Measurements from ENCODE around the gene HK2. TPM values are rescaled to one million over a fixed set of nuclear protein-coding genes. Genes with fewer than 3 reads are reported as not detected.

HK2 gene
- polyA plus RNA-seq, 2 of the 4 experiments (the other 2 are of a cell fraction), result 0.37 to 1.2 TPM

DNA sequence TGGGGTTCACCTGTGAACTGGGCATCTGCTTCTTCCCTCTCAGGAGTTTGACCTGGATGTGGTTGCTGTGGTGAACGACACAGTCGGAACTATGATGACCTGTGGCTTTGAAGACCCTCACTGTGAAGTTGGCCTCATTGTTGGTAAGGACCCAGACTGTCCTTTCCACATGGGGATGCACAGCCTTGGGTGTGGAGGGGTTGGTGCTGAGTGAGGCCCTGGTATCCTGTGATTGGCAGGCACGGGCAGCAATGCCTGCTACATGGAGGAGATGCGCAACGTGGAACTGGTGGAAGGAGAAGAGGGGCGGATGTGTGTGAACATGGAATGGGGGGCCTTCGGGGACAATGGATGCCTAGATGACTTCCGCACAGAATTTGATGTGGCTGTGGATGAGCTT is 52.3 kb downstream of the HK2 start (continued):
- no peak for TF ChIP-seq GATA3 (IDR thresholded peaks at IDR 0.05; ENCODE audit: borderline replicate concordance)
- no peak for TF ChIP-seq MAZ (IDR thresholded peaks at IDR 0.05; ENCODE audit: borderline replicate concordance, low read depth, low read length)
- TF ChIP-seq EHF (CRISPR knock-in tag; IDR thresholded peaks at IDR 0.05), result no peak
- no peak for TF ChIP-seq MAX (IDR thresholded peaks at IDR 0.05)
- no peak for TF ChIP-seq NR3C1 (IDR thresholded peaks at IDR 0.05)
- no peak for TF ChIP-seq CEBPB (IDR thresholded peaks at IDR 0.05)
- TF ChIP-seq HDAC2 (IDR thresholded peaks at IDR 0.05), result no peak
- no peak for TF ChIP-seq JUN (IDR thresholded peaks at IDR 0.05)

- DNase-seq (ENCODE audit: low read depth in 1 of 2, low spot score in 1 of 2) (peak in 1 of 2 experiments; percentile 35), ATAC-seq (peak; percentile 42 to 71; a peak in 3 of 6 replicates), FAIRE-seq (no peak)
- ChIA-PET CTCF (interaction anchor here (0.9 to 7.2 kb wide), 6 partner anchors 12 to 211 kb away, joined by 3 to 70 read pairs (median 17); no protein-coding TSS in a partner anchor), POLR2A (no interaction called here)
- no peak overlapping the region for H3K27ac ChIP-seq
- WGBS (ENCODE audit: missing lambda C conversion rate), result 80% methylated on average over 4 of the region's 4 CpGs
- no peak overlapping the region for H3K4me2 ChIP-seq
- no peaks in the 10 kb centered on the region for H3K9me3 ChIP-seq
- H3K4me3 ChIP-seq, result no peak overlapping the region
- H3K4me1 ChIP-seq, result peaks cover 11% of the 10 kb centered on the region; the same call in 2 of the 3 replicates
- TF ChIP-seq, protein P1, sequence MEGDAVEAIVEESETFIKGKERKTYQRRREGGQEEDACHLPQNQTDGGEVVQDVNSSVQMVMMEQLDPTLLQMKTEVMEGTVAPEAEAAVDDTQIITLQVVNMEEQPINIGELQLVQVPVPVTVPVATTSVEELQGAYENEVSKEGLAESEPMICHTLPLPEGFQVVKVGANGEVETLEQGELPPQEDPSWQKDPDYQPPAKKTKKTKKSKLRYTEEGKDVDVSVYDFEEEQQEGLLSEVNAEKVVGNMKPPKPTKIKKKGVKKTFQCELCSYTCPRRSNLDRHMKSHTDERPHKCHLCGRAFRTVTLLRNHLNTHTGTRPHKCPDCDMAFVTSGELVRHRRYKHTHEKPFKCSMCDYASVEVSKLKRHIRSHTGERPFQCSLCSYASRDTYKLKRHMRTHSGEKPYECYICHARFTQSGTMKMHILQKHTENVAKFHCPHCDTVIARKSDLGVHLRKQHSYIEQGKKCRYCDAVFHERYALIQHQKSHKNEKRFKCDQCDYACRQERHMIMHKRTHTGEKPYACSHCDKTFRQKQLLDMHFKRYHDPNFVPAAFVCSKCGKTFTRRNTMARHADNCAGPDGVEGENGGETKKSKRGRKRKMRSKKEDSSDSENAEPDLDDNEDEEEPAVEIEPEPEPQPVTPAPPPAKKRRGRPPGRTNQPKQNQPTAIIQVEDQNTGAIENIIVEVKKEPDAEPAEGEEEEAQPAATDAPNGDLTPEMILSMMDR (IDR thresholded peaks at IDR 0.05), result peak; percentile 20; the same call in 1 of the 3 replicates
- TF ChIP-seq TFCP2L1 (CRISPR knock-in tag; IDR thresholded peaks at IDR 0.05), result no peak
- TF ChIP-seq RAD21 (conservative IDR thresholded peaks at IDR 0.05 in 1 of 2, IDR thresholded peaks at IDR 0.05 in 1 of 2), result peak; percentile 25 to 60; a peak in 3 of 5 replicates
These were observed 52.9 kb downstream of the HK2 start for GRCh38 chr2:74886811-74887210.

GRCh38 chr2:74887445-74887951 is 53.6 kb downstream of the HK2 start:
- POLR2A ChIA-PET, result no interaction called here
- no peaks in the 10 kb centered on the region for H3K9me3 ChIP-seq
- H3K4me3 ChIP-seq, result no peak overlapping the region
- peak overlapping the region; percentile 13; the same call in 1 of the 3 replicates for H3K4me2 ChIP-seq
- H3K27ac ChIP-seq, result no peak overlapping the region
- FAIRE-seq, result no peak
- WGBS (ENCODE audit: missing lambda C conversion rate), result 31% methylated on average over 7 of the region's 7 CpGs
- DNase-seq (ENCODE audit: low read depth in 1 of 2, low spot score in 1 of 2), result no peak
- no peak for TF ChIP-seq GATA3 (IDR thresholded peaks at IDR 0.05; ENCODE audit: borderline replicate concordance)
- TF ChIP-seq NFE2L2 (conservative IDR thresholded peaks at IDR 0.05; ENCODE audit: low read length), result no peak
- TF ChIP-seq FOSL2 (IDR thresholded peaks at IDR 0.05), result no peak
- no peak for TF ChIP-seq FOSL2 (CRISPR knock-in tag; IDR thresholded peaks at IDR 0.05)
- no peak for TF ChIP-seq REST (IDR thresholded peaks at IDR 0.05)
- no peak for TF ChIP-seq HMGXB4 (CRISPR knock-in tag; IDR thresholded peaks at IDR 0.05; ENCODE audit: borderline replicate concordance)
- no peak for TF ChIP-seq MAFK (IDR thresholded peaks at IDR 0.05; ENCODE audit: partially characterized antibody)
- TF ChIP-seq ELK1 (IDR thresholded peaks at IDR 0.05; ENCODE audit: low read depth, low read length), result no peak
- no peak for TF ChIP-seq RFX5 (IDR thresholded peaks at IDR 0.05)
- no peak for TF ChIP-seq POLR2A (IDR thresholded peaks at IDR 0.05; ENCODE audit: low read length)
- no peak for TF ChIP-seq POLR2AphosphoS2 (conservative IDR thresholded peaks at IDR 0.05; ENCODE audit: low read length)
- no peak for TF ChIP-seq EHMT2 (IDR thresholded peaks at IDR 0.05; ENCODE audit: low read depth)
- no peak for TF ChIP-seq RNF2 (IDR thresholded peaks at IDR 0.05; ENCODE audit: borderline replicate concordance, low read depth)
- no peak for TF ChIP-seq ZSCAN20 (CRISPR knock-in tag; IDR thresholded peaks at IDR 0.05)
- no peak for TF ChIP-seq MYC (IDR thresholded peaks at IDR 0.05; ENCODE audit: borderline replicate concordance, low read length)
- no peak for TF ChIP-seq FOXS1 (CRISPR knock-in tag; IDR thresholded peaks at IDR 0.05)
- no peak for TF ChIP-seq NR3C1 (IDR thresholded peaks at IDR 0.05)
- no peak for TF ChIP-seq ZNF302 (CRISPR knock-in tag; IDR thresholded peaks at IDR 0.05)
- TF ChIP-seq FOSB (CRISPR knock-in tag; IDR thresholded peaks at IDR 0.05), result no peak
- ATAC-seq, result peak in 1 of 2 experiments; percentile 22; a peak in 2 of 6 replicates
- CTCF ChIA-PET, result interaction anchor here (1.6 to 7.2 kb wide), 6 partner anchors 11 to 212 kb away, joined by 4 to 70 read pairs (median 17); no protein-coding TSS in a partner anchor
- H3K4me1 ChIP-seq, result peaks cover 11% of the 10 kb centered on the region; the same call in 2 of the 3 replicates

Measured in A549 (cell line).